Left lobe of liver (tissue), 2 donors: ENCODE results near the gene GRIP2. TPM values are rescaled to one million over a fixed set of nuclear protein-coding genes. Genes with fewer than 3 reads are reported as not detected.

ENCODE experiments used
- ATAC-seq: fragments of 200-7000 bp; cut with Tn5 transposase; one replicate; pipeline ENCODE4 v1.9.1; 2020; ENCODE audit warnings: mild to moderate bottlenecking, moderate library complexity
- DNase-seq: peaks from one replicate; pipeline ENCODE4 v3.0.0-alpha.2; 2020; ENCODE audit warnings: low spot score
- total RNA-seq: library from RNA; stranded (reverse); gene quantifications from one replicate; pipeline ENCODE4 v1.2.1, GENCODE V29; 2021
- donor health status: DM: no; HTN: no; CAD: no; lungs with moderate emphysema.
- donor health status: DM: no; HTN: yes; CAD: no.

The GRIP2 gene
- total RNA-seq, 1 donor from 2014 or later, result 0.40 TPM

DNA sequence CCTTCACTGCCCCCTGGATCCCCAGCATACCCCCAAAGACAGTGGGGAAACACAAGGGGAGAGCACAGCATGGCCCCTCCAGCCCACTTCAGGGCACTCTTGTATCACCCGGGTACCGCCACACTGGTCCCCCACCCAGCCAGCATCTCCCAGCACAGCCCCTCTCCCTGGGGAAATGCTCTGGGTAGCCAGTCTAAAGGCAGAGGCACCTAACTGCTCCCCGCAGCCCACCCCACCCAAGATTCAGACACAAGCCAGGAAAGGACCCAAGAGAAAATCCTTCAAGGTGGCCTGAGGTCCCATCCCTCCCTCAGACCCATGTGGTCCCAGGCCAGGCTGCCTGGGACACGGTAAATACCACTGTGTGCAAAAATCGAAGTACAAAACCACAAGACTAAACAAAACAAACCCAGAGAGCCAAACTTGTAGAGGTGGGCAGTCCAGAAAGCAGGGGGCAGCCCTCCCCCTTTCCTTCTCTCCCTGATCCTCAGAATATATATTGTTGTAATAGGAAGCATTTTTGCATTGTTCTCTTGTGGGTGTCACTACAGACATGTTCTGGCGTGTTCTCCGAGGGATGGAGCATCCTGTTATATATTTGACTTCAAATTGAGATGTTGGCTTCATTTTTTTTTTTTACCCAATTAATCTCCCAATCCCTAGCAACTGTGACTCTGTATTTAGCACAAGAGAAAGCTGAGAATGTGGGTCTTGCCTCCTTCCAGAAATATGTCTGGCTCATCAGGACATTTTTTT lies 51.7 kb downstream of the GRIP2 start:
- DNase-seq (no peak), ATAC-seq (no peak)

DNA sequence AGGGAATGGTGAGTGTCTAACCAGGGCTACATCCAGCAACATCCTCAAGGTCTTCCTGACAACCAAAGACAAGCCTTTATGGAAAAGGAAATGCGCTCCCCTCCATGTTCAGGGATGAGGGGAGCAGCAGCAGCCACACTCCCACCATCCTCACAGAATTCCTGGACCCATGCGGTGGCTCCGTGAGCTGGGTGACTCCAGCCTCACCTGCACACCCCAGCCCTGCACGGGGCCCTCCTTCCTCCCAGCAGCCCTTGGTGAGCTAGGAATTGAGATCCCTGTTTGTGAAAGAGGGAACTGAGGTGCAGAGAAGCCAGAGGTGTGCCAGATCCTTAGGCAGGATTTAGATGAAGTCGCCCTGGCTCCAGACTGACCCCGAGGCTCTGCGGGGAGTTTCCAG lies 52.3 kb downstream of the GRIP2 start:
- no peak for ATAC-seq
- DNase-seq, result no peak

DNA sequence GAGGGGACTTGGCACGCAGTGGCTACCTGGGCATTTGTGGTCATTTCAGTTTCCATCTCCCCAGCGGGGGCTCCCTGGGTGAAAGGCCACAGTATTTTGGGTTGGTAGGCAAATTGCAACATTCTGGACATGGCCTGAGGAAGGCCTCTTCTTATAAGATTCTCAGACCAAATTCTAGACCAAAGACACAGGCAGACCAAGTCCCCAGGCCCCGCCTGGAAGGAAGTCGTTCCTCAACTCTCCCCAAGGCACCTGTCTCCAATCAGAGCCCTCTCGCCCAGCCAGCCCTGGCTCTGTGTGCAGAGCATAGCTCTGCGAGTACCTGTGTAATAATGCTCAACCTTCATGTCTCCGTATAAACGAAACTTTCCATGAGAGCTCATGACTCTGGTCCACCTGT lies 53.1 kb downstream of the GRIP2 start:
- no peak for DNase-seq
- ATAC-seq, result no peak

GRCh38 chr3:14486460-14486859 lies 53.7 kb downstream of the GRIP2 start:
- DNase-seq, result no peak
- ATAC-seq, result no peak

DNA sequence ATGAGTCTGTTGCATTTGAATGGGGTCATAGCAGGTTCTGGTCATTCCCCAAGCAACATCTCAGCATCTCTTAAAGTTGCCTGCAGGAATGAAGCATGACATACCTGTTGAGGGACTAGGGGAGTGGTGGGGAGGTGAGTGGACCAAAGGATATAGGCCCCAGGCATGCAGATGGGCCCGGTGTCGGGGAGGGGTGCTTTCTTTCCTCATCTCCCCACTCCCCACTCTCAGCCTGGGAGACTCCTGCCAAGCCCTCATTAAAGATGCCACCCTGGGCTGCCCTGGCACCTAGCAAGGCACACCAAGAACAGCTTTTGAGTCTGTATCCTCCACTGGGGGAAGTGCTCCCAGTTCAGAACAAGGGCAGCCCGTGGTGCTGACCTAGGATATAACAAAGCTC lies 54.2 kb downstream of the GRIP2 start:
- ATAC-seq (no peak), DNase-seq (no peak)

- ATAC-seq (no peak), DNase-seq (no peak)
These were observed 55.4 kb downstream of the GRIP2 start for GRCh38 chr3:14484741-14485140.

DNA sequence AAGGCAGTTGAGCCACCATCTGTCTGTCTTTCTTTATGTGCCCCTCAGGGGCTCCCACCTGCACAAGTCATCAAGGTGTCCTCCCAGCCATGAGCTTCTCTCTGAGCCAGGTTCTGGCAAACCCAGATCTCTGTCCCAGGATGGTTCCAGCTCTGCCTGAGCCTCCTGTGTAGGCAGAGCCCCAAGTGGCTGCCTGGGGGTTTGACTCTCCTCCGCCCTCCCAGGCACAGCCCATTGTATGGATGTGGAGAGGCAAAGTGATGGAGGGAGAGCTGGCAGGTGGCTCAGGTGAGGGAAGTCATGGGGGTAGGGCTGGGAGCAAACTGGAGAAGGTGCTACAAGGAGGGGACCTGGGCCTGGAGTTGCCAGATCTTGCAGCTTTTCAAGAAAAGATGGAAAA lies 56.9 kb downstream of the GRIP2 start:
- ATAC-seq (no peak), DNase-seq (no peak)

- peak; percentile 58 for ATAC-seq
- no peak for DNase-seq
These were observed 57.8 kb downstream of the GRIP2 start for GRCh38 chr3:14482271-14482721.

DNA sequence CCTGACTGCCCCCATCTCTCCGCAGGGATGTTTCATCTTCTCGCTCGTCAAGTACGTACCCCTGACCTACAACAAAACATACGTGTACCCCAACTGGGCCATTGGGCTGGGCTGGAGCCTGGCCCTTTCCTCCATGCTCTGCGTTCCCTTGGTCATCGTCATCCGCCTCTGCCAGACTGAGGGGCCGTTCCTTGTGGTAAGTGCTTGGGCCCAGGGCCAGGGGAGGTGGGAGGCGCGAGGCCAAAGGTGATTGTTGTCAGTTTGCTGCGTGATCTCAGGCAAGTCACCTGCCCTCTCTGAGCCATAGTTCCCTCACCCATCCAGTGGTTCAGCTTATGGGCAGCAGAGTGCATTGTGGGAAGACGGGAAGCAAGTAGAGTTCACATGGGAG lies 58.5 kb downstream of the GRIP2 start:
- ATAC-seq, result no peak
- no peak for DNase-seq

DNA sequence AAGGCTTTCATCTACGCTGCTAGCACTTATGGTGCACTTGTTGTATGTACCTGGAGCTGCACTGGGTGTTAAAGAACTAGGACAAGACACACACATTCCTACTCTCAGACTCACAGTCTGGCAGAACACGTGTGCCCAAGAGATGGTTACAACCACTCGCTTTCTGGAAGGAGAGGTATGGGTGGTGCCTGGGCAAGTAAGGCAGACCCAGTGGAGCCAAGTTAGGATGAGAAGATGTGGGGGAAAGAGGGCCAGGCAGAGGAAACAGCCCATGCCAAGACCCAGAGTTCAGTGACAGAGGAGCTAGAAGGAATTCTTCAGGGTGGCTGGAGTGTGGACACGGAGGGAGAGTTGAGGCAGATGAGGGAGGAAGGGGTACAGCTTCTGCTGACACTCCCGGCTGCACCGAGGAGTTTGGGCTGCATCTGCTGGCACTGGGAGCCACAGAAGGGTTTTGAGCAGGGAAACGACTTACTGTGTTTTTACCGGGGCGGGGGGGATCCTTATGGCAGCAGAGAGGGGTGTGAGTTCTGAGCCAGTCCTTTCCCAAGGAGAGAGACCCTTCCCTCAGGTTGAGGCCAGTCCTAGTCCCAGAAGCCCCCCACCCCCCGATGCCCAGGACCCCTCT lies 59.0 kb downstream of the GRIP2 start:
- DNase-seq (no peak), ATAC-seq (no peak)

GRCh38 chr3:14480207-14481017 lies 59.7 kb downstream of the GRIP2 start:
- ATAC-seq (no peak), DNase-seq (no peak)

DNA sequence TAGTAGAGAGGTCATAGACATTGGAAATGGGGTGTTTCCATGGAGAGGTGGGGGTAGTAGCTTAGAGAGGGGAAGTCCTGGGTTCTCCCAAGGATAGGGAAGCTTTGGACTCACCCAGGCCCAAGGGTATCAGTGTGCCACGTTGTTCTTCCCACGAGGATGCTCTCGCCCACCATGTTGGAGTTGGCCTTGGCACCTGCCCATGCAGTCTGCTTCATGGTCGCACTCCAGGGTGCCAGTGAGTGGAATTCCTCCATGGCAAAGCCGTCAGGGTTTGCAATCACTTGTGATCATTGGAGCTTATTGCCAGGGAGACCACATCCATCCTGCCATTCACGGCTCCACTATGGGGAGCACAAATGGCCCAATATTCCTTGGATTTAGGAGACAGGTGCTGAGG lies 60.6 kb downstream of the GRIP2 start:
- no peak for DNase-seq
- no peak for ATAC-seq

DNA sequence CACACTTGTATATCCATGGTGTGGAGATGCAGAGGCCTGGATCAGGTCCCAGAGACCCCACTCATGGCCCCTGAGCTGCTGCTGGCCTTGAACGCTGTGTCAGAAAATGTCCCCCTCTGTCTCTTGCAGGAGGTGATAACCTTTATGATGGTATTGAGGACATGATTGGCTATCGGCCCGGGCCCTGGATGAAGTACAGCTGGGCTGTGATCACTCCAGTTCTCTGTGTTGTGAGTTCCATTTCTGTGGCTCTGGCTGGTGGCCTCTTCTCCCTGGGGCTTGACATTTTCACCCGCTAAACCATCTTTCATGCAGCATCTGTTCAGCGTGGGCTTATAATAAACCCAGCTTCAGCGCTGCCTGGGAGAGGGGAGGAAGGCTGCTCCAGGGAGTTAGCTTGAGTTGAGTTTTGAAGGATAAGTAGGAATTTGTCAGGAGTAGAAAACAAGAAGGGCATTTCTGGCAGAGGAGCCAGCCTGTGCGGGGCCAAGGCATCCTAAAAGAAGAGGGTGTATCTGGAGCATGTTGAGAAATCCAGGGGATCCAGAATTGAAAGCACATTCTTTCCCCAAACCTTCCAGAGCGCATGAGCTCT lies 61.1 kb downstream of the GRIP2 start:
- no peak for ATAC-seq
- no peak for DNase-seq

DNA sequence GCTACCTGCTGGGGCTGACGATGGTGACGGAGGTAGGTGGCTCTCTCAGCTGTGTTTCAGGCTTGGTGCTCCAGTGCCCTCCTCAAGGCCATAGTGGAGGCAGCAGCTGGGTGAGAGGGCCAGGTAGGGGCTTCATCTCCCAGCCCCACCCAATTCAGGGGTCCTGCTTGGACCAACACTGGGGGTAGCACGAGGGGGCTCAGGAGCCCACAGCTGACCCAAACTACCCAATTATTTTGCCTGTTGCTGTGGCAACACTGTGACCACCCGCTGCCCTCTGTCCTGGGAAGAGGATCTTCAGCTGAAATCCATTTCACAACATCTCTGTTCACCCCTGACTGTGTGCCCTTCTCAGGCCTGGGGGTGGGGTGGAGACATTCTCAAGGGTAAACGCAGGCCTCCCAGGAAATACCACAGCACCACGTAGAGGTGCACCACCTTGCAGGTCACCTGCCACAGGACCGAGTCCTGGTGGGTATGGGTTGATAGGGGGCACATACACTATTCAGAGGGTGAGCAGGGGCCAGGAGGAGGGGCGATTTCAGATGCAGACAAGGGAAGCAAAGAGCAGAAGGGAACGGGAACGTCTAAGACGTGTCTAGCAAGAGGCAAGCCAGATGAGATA lies 62.7 kb downstream of the GRIP2 start:
- ATAC-seq, result no peak
- no peak for DNase-seq

- DNase-seq (no peak), ATAC-seq (no peak)
These were observed 63.4 kb downstream of the GRIP2 start for GRCh38 chr3:14476583-14477265.

DNA sequence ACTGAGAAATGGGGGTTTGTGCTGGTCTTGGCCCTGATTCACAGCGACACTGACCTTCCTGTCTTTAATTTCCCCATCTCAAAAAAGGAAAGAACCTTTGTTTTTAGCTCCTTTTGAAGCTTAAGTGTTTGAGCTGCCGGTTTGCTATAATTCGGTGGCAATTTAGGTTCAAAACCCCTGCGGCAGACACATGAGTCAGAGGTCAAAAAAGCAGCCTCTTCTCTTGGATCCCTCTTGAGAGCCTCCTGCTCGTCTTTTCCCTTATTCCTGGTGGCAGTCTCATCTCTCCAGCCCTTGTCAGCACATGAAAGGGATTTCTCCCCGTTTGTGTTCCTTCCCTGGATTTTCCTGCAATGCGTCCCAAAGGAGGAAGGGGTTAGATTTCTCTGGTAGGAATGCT lies 64.5 kb downstream of the GRIP2 start:
- no peak for DNase-seq
- ATAC-seq, result no peak

- ATAC-seq, result no peak
- no peak for DNase-seq
These were observed 65.6 kb downstream of the GRIP2 start for GRCh38 chr3:14474363-14475081.

DNA sequence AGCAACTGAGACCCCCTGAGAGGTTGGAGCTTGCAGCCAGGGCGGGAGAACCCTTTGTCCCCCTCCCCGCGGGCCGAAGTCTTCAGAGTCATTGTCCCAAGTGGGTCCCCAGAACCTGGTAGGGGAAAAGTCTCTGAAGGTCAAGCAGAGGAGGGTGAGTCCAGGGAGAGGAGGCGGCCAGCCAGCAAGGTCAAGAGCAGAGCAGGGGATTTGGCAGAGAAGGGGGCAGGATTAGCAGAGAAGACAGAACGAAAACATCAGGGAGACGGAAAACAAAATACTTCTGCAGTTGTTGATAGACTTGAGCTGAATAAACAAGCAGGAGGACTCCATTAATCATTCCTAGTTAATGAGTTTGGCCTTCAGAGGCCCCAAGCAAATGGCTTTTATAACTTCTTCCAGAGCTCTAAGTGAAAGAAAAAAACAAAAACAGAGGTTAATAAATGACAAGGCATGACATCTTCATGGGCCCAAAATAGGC lies 66.7 kb downstream of the GRIP2 start:
- DNase-seq (no peak), ATAC-seq (no peak)

DNA sequence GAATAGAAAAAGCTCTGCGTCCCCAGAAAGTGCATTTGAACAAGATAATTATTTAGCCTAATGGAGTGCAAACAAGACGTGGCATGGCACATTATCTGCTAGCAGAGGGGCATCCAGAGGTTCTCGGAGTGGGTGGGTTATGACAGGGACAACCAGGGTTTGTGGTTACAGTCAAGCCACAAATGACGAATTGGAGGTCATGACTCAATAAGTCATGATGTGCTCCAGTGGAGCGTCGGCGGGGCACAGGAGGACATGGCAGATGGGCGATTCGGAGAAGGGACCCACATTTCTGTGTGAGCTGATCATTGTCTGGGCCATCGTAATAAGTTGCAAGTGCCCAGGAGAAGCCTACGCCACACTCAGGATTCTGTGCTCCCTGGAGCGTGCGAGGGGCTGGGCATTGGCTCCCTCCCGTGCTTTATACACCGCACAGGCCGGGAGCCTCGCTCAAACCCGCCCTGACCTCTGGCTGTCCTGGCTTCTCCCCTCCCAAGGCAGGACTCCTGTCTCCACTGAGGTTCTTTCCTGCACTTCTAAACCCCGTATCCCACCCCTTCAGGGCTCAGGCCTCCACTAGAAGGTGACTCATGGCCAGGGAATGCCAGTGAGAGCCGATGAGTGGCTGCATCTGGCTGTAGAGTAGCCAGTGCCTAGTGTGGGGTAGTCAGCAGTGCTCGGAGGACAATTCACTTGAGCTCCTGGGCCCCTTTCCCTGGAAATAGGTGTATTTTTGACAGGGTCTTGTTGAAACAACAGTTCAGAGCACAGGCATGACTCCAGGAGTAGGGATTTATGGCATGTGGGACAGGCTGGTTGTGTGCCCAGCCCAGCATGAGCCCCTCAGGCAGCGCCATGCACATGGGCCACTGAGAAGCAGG lies 67.4 kb downstream of the GRIP2 start:
- ATAC-seq, result no peak

More for the DNA sequence above, 67.4 kb downstream of the GRIP2 start:
- no peak for DNase-seq
